Hematopoietic multipotent progenitor cell treated with erythropoietin and hydrocortisone succinate and interleukin-3 and kit ligand, for 4 days (in vitro differentiated cells): ENCODE data around the gene TRAFD1.

ENCODE experiments used
- DNase-seq: peaks from one replicate; pipeline ENCODE4 v3.0.0-alpha.2; 2015

TRAFD1 gene

GRCh38 chr12:112178796-112179195 is 53.4 kb downstream of the TRAFD1 start:
- DNase-seq, result no peak

- DNase-seq, result no peak
Observed at GRCh38 chr12:112179341-112179740, 54.0 kb downstream of the TRAFD1 start.

GRCh38 chr12:112179916-112180315 is 54.6 kb downstream of the TRAFD1 start:
- no peak for DNase-seq

- DNase-seq, result no peak
Observed at GRCh38 chr12:112180422-112180821, 55.1 kb downstream of the TRAFD1 start.

DNA sequence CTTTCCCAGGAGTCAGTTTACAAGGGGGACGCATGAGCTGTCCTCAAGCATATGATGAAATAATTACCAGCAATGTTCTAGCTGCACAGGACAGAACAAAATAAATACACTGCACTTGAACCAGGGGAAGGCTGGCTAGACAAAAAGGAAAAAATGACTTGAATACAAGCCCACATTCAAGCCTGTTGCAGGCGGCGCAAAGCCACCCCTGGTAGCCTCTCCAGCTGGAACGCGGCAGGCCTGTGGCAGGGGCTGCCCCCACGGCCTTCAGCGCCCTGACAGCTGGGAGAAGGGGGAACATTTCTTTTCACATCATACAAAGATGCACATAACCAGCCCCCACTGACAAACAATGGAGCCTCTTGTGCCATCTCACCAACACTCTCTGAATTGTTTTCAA is 57.1 kb downstream of the TRAFD1 start:
- no peak for DNase-seq

- DNase-seq, result no peak
Observed at GRCh38 chr12:112183141-112184021, 58.0 kb downstream of the TRAFD1 start.

GRCh38 chr12:112184056-112184887 is 58.9 kb downstream of the TRAFD1 start:
- DNase-seq, result no peak

GRCh38 chr12:112185093-112185923 is 59.9 kb downstream of the TRAFD1 start:
- DNase-seq, result no peak

- no peak for DNase-seq
Observed at GRCh38 chr12:112188130-112188830, 62.9 kb downstream of the TRAFD1 start.

- DNase-seq, result peak; percentile 26
Observed at GRCh38 chr12:112190231-112191025, 65.1 kb downstream of the TRAFD1 start.

- no peak for DNase-seq
Observed at GRCh38 chr12:112191201-112191600, 65.8 kb downstream of the TRAFD1 start.

GRCh38 chr12:112191840-112192321 is 66.5 kb downstream of the TRAFD1 start:
- no peak for DNase-seq

GRCh38 chr12:112192475-112192874 is 67.1 kb downstream of the TRAFD1 start:
- no peak for DNase-seq

GRCh38 chr12:112194601-112195247 is 69.4 kb downstream of the TRAFD1 start:
- DNase-seq, result no peak

DNA sequence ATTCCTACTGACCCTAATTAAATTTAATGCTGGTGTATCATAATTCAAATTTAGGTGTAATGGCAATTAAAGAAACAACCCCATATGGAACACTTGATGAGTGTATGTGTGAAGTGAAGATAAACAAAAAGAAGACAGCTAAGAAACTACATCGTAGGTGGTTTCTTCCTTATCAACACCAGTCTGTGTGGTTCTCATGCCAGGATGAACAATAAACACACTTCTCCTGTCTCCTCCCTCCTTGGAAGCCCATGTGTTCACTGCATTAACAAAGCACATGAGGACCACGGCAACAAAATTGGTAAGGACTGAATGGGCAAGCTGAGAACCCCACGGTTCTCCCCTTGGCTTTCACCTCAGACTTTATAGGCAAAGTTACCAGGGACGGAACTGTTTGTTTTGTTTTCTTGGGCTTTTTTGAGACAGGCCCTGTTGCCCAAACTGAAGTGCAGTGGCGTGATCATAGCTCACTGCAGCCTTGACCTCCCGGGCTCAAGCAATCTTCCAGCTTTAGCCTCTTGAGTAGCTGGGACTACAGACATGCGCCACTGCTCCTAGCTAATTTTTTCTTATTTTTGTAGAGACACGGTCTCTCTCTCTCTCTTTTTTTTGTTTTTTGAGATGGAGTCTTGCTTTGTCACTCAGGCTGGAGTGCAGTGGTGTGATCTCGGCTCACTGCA is 71.0 kb downstream of the TRAFD1 start:
- DNase-seq, result peak; percentile 70

DNA sequence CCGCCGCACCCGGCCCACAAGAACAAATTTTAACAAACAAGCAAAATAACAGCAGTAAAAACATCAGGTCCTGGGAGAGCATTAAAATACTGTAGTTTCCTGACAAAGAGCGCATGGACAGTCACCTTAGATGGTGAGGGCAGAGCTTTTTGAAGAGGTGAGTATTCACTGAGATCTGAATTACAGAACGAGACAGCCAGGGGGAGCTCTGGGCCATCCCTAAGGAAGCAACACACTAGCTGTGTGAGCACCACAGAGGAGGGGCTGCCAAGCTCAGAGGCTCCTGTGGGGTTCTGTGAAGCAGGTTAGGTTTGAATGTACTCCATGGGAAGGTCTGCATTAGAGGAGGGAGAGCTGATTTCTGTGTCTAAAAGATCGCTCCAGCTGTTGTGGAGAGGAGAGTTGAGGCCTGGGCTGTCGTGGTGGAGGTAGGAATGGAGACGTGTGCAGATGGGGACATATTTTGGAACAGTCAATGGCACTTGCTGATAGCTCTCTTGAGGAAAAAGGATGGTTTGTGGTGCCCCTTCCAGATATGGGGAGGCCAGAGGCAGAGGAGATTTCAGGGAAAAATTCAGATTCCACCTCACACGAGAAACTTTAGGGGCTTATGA is 72.9 kb downstream of the TRAFD1 start:
- peak; percentile 85 for DNase-seq

GRCh38 chr12:112199136-112199535 is 73.8 kb downstream of the TRAFD1 start:
- peak; percentile 57 for DNase-seq
